Activated B cell treated with CpG ODN at 0.5 μM for 24 hours (primary cell): ENCODE results near the gene ATCAY. TPM values are rescaled to one million over a fixed set of nuclear protein-coding genes. Genes with fewer than 3 reads are reported as not detected.

ENCODE experiments used
- ATAC-seq: fragments of 200-7000 bp; cut with Tn5 transposase; one replicate; pipeline ENCODE4 v1.10.0; 2021; ENCODE audit warnings: low read depth, mild to moderate bottlenecking, moderate library complexity
- CTCF ChIA-PET: fragments of 350-600 bp; sonication (Branson Sonifier 250); formaldehyde crosslinking; loops from one replicate; lab custom pipeline; 2021; ENCODE audit warnings: antibody characterized with exemption; lab: Charles Lee
- POLR2A ChIA-PET: fragments of 350-600 bp; sonication (Branson Sonifier 250); formaldehyde crosslinking; loops from one replicate; lab custom pipeline; 2021; ENCODE audit warnings: antibody characterized with exemption; lab: Charles Lee
- DNase-seq: peaks from one replicate; pipeline ENCODE4 v3.0.0; 2022
- H3K27ac Mint-ChIP-seq: one replicate; pipeline ENCODE4 v1.8.0; 2020; ENCODE audit warnings: mixed read lengths
- H3K27me3 Mint-ChIP-seq: one replicate; pipeline ENCODE4 v1.8.0; 2021; ENCODE audit warnings: mixed read lengths
- H3K36me3 Mint-ChIP-seq: one replicate; pipeline ENCODE4 v1.8.0; 2021; ENCODE audit warnings: low read depth, mixed read lengths
- H3K4me1 Mint-ChIP-seq: one replicate; pipeline ENCODE4 v1.8.0; 2021; ENCODE audit warnings: mixed read lengths
- H3K4me3 Mint-ChIP-seq: one replicate; pipeline ENCODE4 v1.8.0; 2020; ENCODE audit warnings: mild to moderate bottlenecking, mixed read lengths
- H3K9me3 Mint-ChIP-seq: one replicate; pipeline ENCODE4 v1.8.0; 2020; ENCODE audit warnings: mixed read lengths
- intact Hi-C: fragments of 100-400 bp; cut with micrococcal nuclease; formaldehyde crosslinking; loops from one replicate; pipeline ENCODE4 v1.15.1; 2024
- total RNA-seq: library from RNA; stranded (reverse); gene quantifications from 2 replicates; pipeline ENCODE4 v1.2.3, GENCODE V29; 2022
- TF ChIP-seq, protein P1 (sequence below): fragments of 200-600 bp; IDR thresholded peaks from one replicate; pipeline ENCODE4 v1.8.0; 2022; ENCODE audit warnings: antibody characterized with exemption, mild to moderate bottlenecking

ATCAY gene
- total RNA-seq, 1 donor from 2014 or later = not detected

- peaks cover 39% of the 10 kb centered on the region for H3K36me3 Mint-ChIP-seq
- H3K4me1 Mint-ChIP-seq = no peaks in the 10 kb centered on the region
- intact Hi-C loops = no loop called here
- no peak overlapping the region for H3K27ac Mint-ChIP-seq
- ChIA-PET POLR2A (no interaction called here), CTCF (no interaction called here)
- ATAC-seq = no peak
- H3K27me3 Mint-ChIP-seq = no peaks in the 10 kb centered on the region
- TF ChIP-seq, protein P1, sequence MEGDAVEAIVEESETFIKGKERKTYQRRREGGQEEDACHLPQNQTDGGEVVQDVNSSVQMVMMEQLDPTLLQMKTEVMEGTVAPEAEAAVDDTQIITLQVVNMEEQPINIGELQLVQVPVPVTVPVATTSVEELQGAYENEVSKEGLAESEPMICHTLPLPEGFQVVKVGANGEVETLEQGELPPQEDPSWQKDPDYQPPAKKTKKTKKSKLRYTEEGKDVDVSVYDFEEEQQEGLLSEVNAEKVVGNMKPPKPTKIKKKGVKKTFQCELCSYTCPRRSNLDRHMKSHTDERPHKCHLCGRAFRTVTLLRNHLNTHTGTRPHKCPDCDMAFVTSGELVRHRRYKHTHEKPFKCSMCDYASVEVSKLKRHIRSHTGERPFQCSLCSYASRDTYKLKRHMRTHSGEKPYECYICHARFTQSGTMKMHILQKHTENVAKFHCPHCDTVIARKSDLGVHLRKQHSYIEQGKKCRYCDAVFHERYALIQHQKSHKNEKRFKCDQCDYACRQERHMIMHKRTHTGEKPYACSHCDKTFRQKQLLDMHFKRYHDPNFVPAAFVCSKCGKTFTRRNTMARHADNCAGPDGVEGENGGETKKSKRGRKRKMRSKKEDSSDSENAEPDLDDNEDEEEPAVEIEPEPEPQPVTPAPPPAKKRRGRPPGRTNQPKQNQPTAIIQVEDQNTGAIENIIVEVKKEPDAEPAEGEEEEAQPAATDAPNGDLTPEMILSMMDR = no peak
- no peaks in the 10 kb centered on the region for H3K9me3 Mint-ChIP-seq
- no peak for DNase-seq
- H3K4me3 Mint-ChIP-seq = no peak overlapping the region
Measured at GRCh38 chr19:3958836-3959765, 78.6 kb downstream of the ATCAY start.

DNA sequence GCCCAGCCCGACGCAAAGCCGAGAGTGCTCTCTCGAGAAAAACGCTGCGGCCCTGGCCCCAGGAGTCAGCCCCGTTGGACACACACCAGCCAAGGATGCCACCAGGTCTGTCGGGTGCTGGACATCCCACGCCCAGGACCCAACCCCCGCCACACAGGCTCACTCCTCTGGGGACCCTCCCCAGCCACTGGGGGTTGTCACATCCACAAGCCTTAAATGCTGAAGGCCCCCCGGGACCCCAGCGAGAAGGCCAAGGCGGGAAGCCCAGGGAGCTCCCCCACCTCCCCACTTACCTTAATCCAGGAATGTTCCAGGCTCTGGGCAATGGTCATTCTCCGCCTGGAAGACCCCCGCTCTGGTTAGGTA, 79.3 kb downstream of the ATCAY start:
- ATAC-seq = no peak
- intact Hi-C loops = no loop called here
- Mint-ChIP-seq H3K9me3 (no peaks in the 10 kb centered on the region), H3K4me3 (no peak overlapping the region), H3K27me3 (no peaks in the 10 kb centered on the region), H3K4me1 (no peaks in the 10 kb centered on the region), H3K36me3 (peaks cover 44% of the 10 kb centered on the region), H3K27ac (no peak overlapping the region)
- TF ChIP-seq, protein P1 = no peak
- ChIA-PET CTCF (no interaction called here), POLR2A (no interaction called here)
- no peak for DNase-seq

DNA sequence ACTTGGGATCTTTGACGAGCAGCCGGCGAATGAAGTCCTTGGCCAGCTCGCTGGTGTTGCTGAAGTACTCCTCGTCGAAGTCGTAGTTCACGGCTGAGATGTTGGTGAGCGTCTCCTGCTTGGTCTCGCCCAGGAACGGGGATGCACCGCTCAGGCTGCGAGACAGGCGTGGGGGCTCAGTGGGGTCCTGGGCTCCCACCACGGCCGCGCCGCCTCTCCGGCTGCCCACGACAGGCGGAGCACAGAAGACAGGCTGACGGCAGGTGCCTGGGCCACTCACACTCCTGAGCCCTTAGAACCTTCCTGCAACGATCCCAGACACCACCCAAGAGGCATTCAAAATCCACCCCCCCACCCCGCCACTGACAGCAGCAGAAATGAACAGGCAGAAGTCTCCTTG, 80.5 kb downstream of the ATCAY start:
- intact Hi-C loops = no loop called here
- no peak for ATAC-seq
- peaks cover 51% of the 10 kb centered on the region for H3K36me3 Mint-ChIP-seq
- no peaks in the 10 kb centered on the region for H3K9me3 Mint-ChIP-seq
- H3K27ac Mint-ChIP-seq = no peak overlapping the region
- ChIA-PET POLR2A (no interaction called here), CTCF (no interaction called here)
- TF ChIP-seq, protein P1 = no peak
- no peaks in the 10 kb centered on the region for H3K27me3 Mint-ChIP-seq
- no peak overlapping the region for H3K4me3 Mint-ChIP-seq
- DNase-seq = no peak
- H3K4me1 Mint-ChIP-seq = no peaks in the 10 kb centered on the region

- TF ChIP-seq, protein P1 = no peak
- H3K27ac Mint-ChIP-seq = no peak overlapping the region
- ChIA-PET POLR2A (no interaction called here), CTCF (no interaction called here)
- H3K36me3 Mint-ChIP-seq = peaks cover 60% of the 10 kb centered on the region
- H3K4me3 Mint-ChIP-seq = no peak overlapping the region
- peaks cover 2% of the 10 kb centered on the region for H3K4me1 Mint-ChIP-seq
- no peaks in the 10 kb centered on the region for H3K27me3 Mint-ChIP-seq
- DNase-seq = no peak
- intact Hi-C loops = no loop called here
- H3K9me3 Mint-ChIP-seq = no peaks in the 10 kb centered on the region
- ATAC-seq = no peak
Measured at GRCh38 chr19:3963458-3964255, 83.2 kb downstream of the ATCAY start.
